ENCODE data around the gene RAB11FIP4. TPM values are rescaled to one million over a fixed set of nuclear protein-coding genes. Genes with fewer than 3 reads are reported as not detected.

The RAB11FIP4 gene
- total and polyA plus RNA-seq, 8 donors, result 4.7 to 121 (median 11.7) TPM

DNA sequence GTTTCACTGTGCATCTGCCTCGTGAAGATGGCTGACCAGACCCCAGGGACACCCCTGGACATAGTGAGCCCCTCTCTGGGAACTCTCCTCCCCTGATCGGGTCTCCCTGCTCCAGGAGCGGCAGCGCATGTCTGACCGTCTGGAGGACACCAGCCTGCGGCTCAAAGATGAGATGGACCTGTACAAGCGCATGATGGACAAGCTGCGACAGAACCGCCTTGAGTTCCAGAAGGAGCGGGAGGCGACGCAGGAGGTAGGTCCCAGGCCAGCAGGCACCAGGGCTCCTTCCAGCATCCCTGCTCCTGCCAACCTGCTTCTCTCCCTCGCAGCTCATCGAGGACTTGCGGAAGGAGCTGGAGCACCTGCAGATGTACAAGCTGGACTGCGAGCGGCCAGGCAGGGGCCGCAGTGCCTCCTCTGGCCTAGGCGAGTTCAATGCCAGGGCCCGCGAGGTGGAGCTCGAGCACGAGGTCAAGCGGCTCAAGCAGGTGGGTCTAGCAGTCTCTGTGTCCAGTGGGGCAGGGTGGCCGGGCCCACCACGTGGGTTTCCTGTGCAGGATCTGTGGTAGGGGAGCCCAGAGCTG lies 136.9 kb downstream of the RAB11FIP4 start:
- WGBS, 5 donors, result 93 to 96% (median 96%) methylated on average over 23 to 26 of the region's 26 CpGs
- no peak overlapping the region for H3K27ac ChIP-seq

DNA sequence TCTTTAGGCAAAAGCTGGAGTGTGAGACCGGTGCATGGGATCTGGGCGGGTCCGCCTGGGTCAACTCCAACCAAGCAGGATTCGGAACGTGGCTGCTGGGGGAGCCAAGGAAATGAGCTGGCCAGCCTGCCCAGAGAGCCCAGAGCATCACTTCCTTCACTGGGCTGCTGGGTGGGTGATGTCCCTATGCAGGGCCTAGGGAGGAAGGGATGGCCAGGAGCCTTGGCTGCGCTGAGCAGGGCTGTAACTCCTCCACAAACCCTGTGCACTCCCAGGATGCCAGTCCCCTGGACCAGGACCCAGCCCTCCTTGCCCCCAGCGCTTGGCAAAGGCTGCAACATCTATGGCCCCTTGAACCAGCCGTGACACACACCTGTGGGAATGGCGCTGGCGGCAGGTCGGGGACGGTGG lies 138.4 kb downstream of the RAB11FIP4 start:
- 80 to 94% (median 85%) methylated on average over 9 to 12 of the region's 12 CpGs for WGBS, 5 donors
- H3K27me3 ChIP-seq, result no peaks in the 10 kb centered on the region
- TF ChIP-seq POLR2A (IDR thresholded peaks at IDR 0.05) (no peak), POLR2AphosphoS5 (IDR thresholded peaks at IDR 0.05) (no peak), EP300 (IDR thresholded peaks at IDR 0.05) (no peak)
- TF ChIP-seq, protein P1, sequence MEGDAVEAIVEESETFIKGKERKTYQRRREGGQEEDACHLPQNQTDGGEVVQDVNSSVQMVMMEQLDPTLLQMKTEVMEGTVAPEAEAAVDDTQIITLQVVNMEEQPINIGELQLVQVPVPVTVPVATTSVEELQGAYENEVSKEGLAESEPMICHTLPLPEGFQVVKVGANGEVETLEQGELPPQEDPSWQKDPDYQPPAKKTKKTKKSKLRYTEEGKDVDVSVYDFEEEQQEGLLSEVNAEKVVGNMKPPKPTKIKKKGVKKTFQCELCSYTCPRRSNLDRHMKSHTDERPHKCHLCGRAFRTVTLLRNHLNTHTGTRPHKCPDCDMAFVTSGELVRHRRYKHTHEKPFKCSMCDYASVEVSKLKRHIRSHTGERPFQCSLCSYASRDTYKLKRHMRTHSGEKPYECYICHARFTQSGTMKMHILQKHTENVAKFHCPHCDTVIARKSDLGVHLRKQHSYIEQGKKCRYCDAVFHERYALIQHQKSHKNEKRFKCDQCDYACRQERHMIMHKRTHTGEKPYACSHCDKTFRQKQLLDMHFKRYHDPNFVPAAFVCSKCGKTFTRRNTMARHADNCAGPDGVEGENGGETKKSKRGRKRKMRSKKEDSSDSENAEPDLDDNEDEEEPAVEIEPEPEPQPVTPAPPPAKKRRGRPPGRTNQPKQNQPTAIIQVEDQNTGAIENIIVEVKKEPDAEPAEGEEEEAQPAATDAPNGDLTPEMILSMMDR (IDR thresholded peaks at IDR 0.05), result no peak
- no peak overlapping the region for H3K27ac ChIP-seq
- H3K36me3 ChIP-seq, result peaks cover 28 to 75% (median 53%) of the 10 kb centered on the region in 4 donors
- DNase-seq, result no peak
- intact Hi-C loops (cut with DNase I; ENCODE audit: low total_unique reads), result loop anchor here (5.0 kb wide), 1 partner anchor 93 kb away; no protein-coding TSS in a partner anchor
- peaks cover 0 to 22% (median 13%) of the 10 kb centered on the region in 4 donors for H3K4me1 ChIP-seq
- H3K4me3 ChIP-seq, result no peak overlapping the region
- H3K9me3 ChIP-seq, result no peaks in the 10 kb centered on the region

More for the DNA sequence above, 136.9 kb downstream of the RAB11FIP4 start:
- intact Hi-C loops (cut with DNase I; ENCODE audit: low total_unique reads), result loop anchor here (5.0 kb wide), 1 partner anchor 91 kb away; no protein-coding TSS in a partner anchor
- TF ChIP-seq POLR2AphosphoS5 (IDR thresholded peaks at IDR 0.05) (no peak), EP300 (IDR thresholded peaks at IDR 0.05) (no peak), POLR2A (IDR thresholded peaks at IDR 0.05) (no peak)
- TF ChIP-seq, protein P1 (IDR thresholded peaks at IDR 0.05), result no peak
- peaks cover 0 to 11% (median 8%) of the 10 kb centered on the region in 4 donors for H3K9me3 ChIP-seq
- peaks cover 0 to 13% (median 9%) of the 10 kb centered on the region in 4 donors for H3K4me1 ChIP-seq
- no peak overlapping the region for H3K4me3 ChIP-seq
- H3K27me3 ChIP-seq, result no peaks in the 10 kb centered on the region
- DNase-seq, result no peak
- peaks cover 28 to 90% (median 66%) of the 10 kb centered on the region in 4 donors for H3K36me3 ChIP-seq

DNA sequence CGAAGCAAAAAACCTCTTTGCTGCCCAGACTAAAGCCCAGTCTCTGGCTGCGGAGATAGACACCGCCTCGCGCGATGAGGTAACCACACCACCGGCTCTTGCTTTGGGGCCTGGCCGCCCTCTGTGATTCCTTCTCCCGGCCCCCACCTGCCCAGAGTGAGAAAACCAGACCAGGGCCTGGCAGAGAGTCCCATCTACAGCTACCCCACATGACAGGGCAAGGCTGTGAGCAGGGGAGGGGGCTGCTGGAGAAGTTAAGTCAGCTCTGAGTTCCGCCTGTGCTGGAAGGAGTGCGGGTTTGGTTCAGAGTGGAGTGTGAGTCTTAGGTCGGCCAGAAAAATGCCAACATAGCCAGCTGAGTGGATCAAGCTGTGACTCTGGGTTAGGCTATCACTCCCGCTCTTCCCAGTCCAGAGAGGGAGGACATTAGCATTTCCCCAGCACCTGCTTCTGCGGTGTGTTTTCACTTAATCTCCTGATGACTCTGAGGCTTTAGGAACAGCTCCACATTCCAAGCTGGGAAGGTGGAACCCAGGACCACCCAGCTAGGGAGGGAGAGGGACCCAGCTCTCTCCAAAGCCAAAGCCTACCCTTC lies 139.0 kb downstream of the RAB11FIP4 start:
- TF ChIP-seq POLR2AphosphoS5 (IDR thresholded peaks at IDR 0.05) (no peak), EP300 (IDR thresholded peaks at IDR 0.05) (no peak), POLR2A (IDR thresholded peaks at IDR 0.05) (no peak)
- TF ChIP-seq, protein P1 (IDR thresholded peaks at IDR 0.05), result no peak
- peaks cover 28 to 72% (median 51%) of the 10 kb centered on the region in 4 donors for H3K36me3 ChIP-seq
- DNase-seq, result peak in 1 of 2 donors; percentile 65
- H3K4me1 ChIP-seq, result peaks cover 0 to 18% (median 7%) of the 10 kb centered on the region in 4 donors
- intact Hi-C loops (cut with DNase I; ENCODE audit: low total_unique reads), result no loop called here
- peak overlapping the region in 1 of 5 donors; percentile 1 for H3K27ac ChIP-seq
- WGBS, 5 donors, result 63 to 90% (median 79%) methylated on average over 8 to 14 of the region's 14 CpGs
- H3K9me3 ChIP-seq, result no peaks in the 10 kb centered on the region
- H3K4me3 ChIP-seq, result no peak overlapping the region
- H3K27me3 ChIP-seq, result no peaks in the 10 kb centered on the region

DNA sequence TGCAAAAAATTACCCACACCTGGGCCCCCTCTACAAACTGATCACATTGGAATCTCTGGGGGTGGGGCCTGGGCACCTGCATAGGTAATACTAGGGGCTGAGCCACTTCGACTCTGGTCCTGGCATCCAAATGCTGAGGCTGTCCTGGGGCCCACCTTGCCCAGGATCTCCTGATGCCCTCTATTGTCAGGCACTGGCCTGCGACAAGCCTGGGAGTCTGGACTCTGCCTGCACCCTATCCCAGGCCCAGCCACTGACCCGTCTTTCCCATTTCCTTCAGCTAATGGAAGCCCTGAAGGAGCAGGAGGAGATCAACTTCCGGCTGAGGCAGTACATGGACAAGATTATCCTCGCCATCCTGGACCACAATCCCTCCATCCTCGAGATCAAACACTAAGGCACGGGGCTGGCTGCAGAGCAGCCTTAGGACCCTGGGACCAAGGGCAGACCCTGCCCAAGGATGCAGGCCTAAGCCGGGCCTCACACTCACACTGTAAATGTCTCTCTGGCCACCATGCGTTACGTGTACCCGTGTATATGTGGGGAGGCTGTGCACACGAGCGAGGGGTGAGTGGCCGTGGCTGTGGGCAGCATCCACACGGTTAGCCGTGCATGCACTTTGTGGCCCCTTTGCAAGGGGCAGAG lies 140.0 kb downstream of the RAB11FIP4 start:
- Histone ChIP-seq H3K9me3 (no peaks in the 10 kb centered on the region), H3K36me3 (peaks cover 28 to 62% (median 47%) of the 10 kb centered on the region in 4 donors), H3K27ac (no peak overlapping the region), H3K4me1 (peaks cover 0 to 18% (median 6%) of the 10 kb centered on the region in 4 donors), H3K27me3 (no peaks in the 10 kb centered on the region), H3K4me3 (no peak overlapping the region)
- WGBS, 5 donors, result 92 to 96% (median 93%) methylated on average over 15 to 16 of the region's 16 CpGs
- no peak for DNase-seq
- TF ChIP-seq POLR2AphosphoS5 (IDR thresholded peaks at IDR 0.05), result no peak
- no peak for TF ChIP-seq POLR2A (IDR thresholded peaks at IDR 0.05)
- TF ChIP-seq, protein P1 (IDR thresholded peaks at IDR 0.05), result no peak
- no peak for TF ChIP-seq EP300 (IDR thresholded peaks at IDR 0.05)
- intact Hi-C loops (cut with DNase I; ENCODE audit: low total_unique reads), result no loop called here

All from stomach (tissue), 9 donors.